ENCODE measurements around the gene EFCAB8.
"Not testable (repeated sequence)": the region's sequence is repeated elsewhere in the genome, so short reads cannot be mapped to it uniquely, and the experiment has no call there.

EFCAB8 gene

GRCh38 chr20:32858189-32858588 is 534 bp upstream of the EFCAB8 start:
- Histone ChIP-seq H3K27ac (no peak overlapping the region), H2AFZ (ENCODE audit: low read depth) (no peak overlapping the region), H4K20me1 (ENCODE audit: insufficient read depth) (no peaks in the 10 kb centered on the region), H3K9ac (no peak overlapping the region), H3K79me2 (ENCODE audit: insufficient read depth, low read depth) (no peaks in the 10 kb centered on the region), H3K4me1 (ENCODE audit: low read depth, poor library complexity, severe bottlenecking) (peaks cover 39% of the 10 kb centered on the region), H3K27me3 (ENCODE audit: insufficient read depth, low read depth) (no peaks in the 10 kb centered on the region), H3K4me2 (no peak overlapping the region), H3K36me3 (ENCODE audit: insufficient read depth) (no peaks in the 10 kb centered on the region), H3K4me3 (IDR thresholded peaks at IDR 0.05; ENCODE audit: insufficient read depth, low read depth, low read length) (no peak overlapping the region)
- no peak for TF ChIP-seq CTCF (conservative IDR thresholded peaks at IDR 0.05; ENCODE audit: low read depth, low read length)

GRCh38 chr20:32861446-32861845 is 2.7 kb downstream of the EFCAB8 start:
- H3K27ac ChIP-seq, result no peak overlapping the region
- no peak overlapping the region for H2AFZ ChIP-seq (ENCODE audit: low read depth)
- H3K27me3 ChIP-seq (ENCODE audit: insufficient read depth, low read depth), result no peaks in the 10 kb centered on the region
- no peak overlapping the region for H3K4me3 ChIP-seq (IDR thresholded peaks at IDR 0.05; ENCODE audit: insufficient read depth, low read depth, low read length)
- H3K79me2 ChIP-seq (ENCODE audit: insufficient read depth, low read depth), result no peaks in the 10 kb centered on the region
- no peaks in the 10 kb centered on the region for H3K36me3 ChIP-seq (ENCODE audit: insufficient read depth)
- peaks cover 8% of the 10 kb centered on the region for H3K4me1 ChIP-seq (ENCODE audit: low read depth, poor library complexity, severe bottlenecking)
- no peak overlapping the region for H3K4me2 ChIP-seq
- no peaks in the 10 kb centered on the region for H4K20me1 ChIP-seq (ENCODE audit: insufficient read depth)
- no peak for TF ChIP-seq CTCF (conservative IDR thresholded peaks at IDR 0.05; ENCODE audit: low read depth, low read length)
- no peak overlapping the region for H3K9ac ChIP-seq

GRCh38 chr20:32869562-32869961 is 10.8 kb downstream of the EFCAB8 start:
- no peak overlapping the region for H3K27ac ChIP-seq
- H3K79me2 ChIP-seq (ENCODE audit: insufficient read depth, low read depth), result no peaks in the 10 kb centered on the region
- no peaks in the 10 kb centered on the region for H3K4me1 ChIP-seq (ENCODE audit: low read depth, poor library complexity, severe bottlenecking)
- H4K20me1 ChIP-seq (ENCODE audit: insufficient read depth), result no peaks in the 10 kb centered on the region
- no peak overlapping the region for H3K4me2 ChIP-seq
- H3K4me3 ChIP-seq (IDR thresholded peaks at IDR 0.05; ENCODE audit: insufficient read depth, low read depth, low read length), result no peak overlapping the region
- no peak overlapping the region for H2AFZ ChIP-seq (ENCODE audit: low read depth)
- H3K27me3 ChIP-seq (ENCODE audit: insufficient read depth, low read depth), result no peaks in the 10 kb centered on the region
- TF ChIP-seq CTCF (conservative IDR thresholded peaks at IDR 0.05; ENCODE audit: low read depth, low read length), result no peak
- H3K9ac ChIP-seq, result no peak overlapping the region
- H3K36me3 ChIP-seq (ENCODE audit: insufficient read depth), result no peaks in the 10 kb centered on the region

GRCh38 chr20:32870526-32870925 is 11.8 kb downstream of the EFCAB8 start:
- not testable (repeated sequence) for H3K27ac ChIP-seq; H3K9ac ChIP-seq; H3K4me2 ChIP-seq; H3K4me1 ChIP-seq (ENCODE audit: low read depth, poor library complexity, severe bottlenecking); H4K20me1 ChIP-seq (ENCODE audit: insufficient read depth); H3K36me3 ChIP-seq (ENCODE audit: insufficient read depth); H3K79me2 ChIP-seq (ENCODE audit: insufficient read depth, low read depth); H2AFZ ChIP-seq (ENCODE audit: low read depth); H3K27me3 ChIP-seq (ENCODE audit: insufficient read depth, low read depth); H3K4me3 ChIP-seq (IDR thresholded peaks at IDR 0.05; ENCODE audit: insufficient read depth, low read depth, low read length)

- Histone ChIP-seq H3K4me1 (ENCODE audit: low read depth, poor library complexity, severe bottlenecking) (no peaks in the 10 kb centered on the region), H3K4me2 (no peak overlapping the region), H3K36me3 (ENCODE audit: insufficient read depth) (no peaks in the 10 kb centered on the region), H4K20me1 (ENCODE audit: insufficient read depth) (no peaks in the 10 kb centered on the region), H3K27me3 (ENCODE audit: insufficient read depth, low read depth) (no peaks in the 10 kb centered on the region), H3K79me2 (ENCODE audit: insufficient read depth, low read depth) (no peaks in the 10 kb centered on the region), H3K9ac (no peak overlapping the region), H3K4me3 (IDR thresholded peaks at IDR 0.05; ENCODE audit: insufficient read depth, low read depth, low read length) (no peak overlapping the region), H3K27ac (no peak overlapping the region), H2AFZ (ENCODE audit: low read depth) (no peak overlapping the region)
- TF ChIP-seq CTCF (conservative IDR thresholded peaks at IDR 0.05; ENCODE audit: low read depth, low read length), result no peak
Measured at GRCh38 chr20:32870985-32871384, 12.3 kb downstream of the EFCAB8 start.

Measured in KMS-11 (cell line).